GM21619 (cell line): ENCODE results near the gene RNF183.

ENCODE experiments used
- ATAC-seq: cut with Tn5 transposase; IDR thresholded peaks from one replicate; pipeline ENCODE4 v1.9.1; 2021; ENCODE audit not compliant: unreplicated experiment

RNF183 gene

GRCh38 chr9:113302792-113303418 lies at the start of gene RNF183:
TSS of gene RNF183 (minus strand) at chr9:113303376. CDS start at chr9:113298184, 5,192 bp downstream.
- ATAC-seq = no peak

GRCh38 chr9:113352411-113352810 lies 49.2 kb upstream of the RNF183 start:
- ATAC-seq = no peak

GRCh38 chr9:113352006-113352405 lies 48.8 kb upstream of the RNF183 start:
- no peak for ATAC-seq

GRCh38 chr9:113350937-113351336 lies 47.8 kb upstream of the RNF183 start:
- ATAC-seq = no peak

GRCh38 chr9:113350107-113350661 lies 47.0 kb upstream of the RNF183 start:
- no peak for ATAC-seq

GRCh38 chr9:113349445-113350094 lies 46.4 kb upstream of the RNF183 start, which contains the start of gene BSPRY:
TSS of gene BSPRY (plus strand) at chr9:113349541. CDS start at chr9:113349580, 39 bp downstream.
- ATAC-seq = no peak

GRCh38 chr9:113349066-113349444 lies 45.9 kb upstream of the RNF183 start:
- no peak for ATAC-seq

- no peak for ATAC-seq
These were observed 45.3 kb upstream of the RNF183 start for GRCh38 chr9:113348437-113348836.

GRCh38 chr9:113345671-113346070 lies 42.5 kb upstream of the RNF183 start:
- ATAC-seq = no peak

- ATAC-seq = no peak
These were observed 42.0 kb upstream of the RNF183 start for GRCh38 chr9:113345190-113345589.

GRCh38 chr9:113343732-113344231 lies 40.6 kb upstream of the RNF183 start:
- ATAC-seq = no peak

GRCh38 chr9:113341712-113342410 lies 38.7 kb upstream of the RNF183 start:
- no peak for ATAC-seq

GRCh38 chr9:113340011-113340699 lies 37.0 kb upstream of the RNF183 start, which contains the start of gene WDR31:
TSS of gene WDR31 (minus strand) at chr9:113340275. CDS start at chr9:113332022, 8,253 bp downstream.
- peak; percentile 99 for ATAC-seq

- ATAC-seq = no peak
These were observed 34.5 kb upstream of the RNF183 start for GRCh38 chr9:113337714-113338113.

- no peak for ATAC-seq
These were observed 28.6 kb upstream of the RNF183 start for GRCh38 chr9:113331780-113332179.

- ATAC-seq = no peak
These were observed 25.0 kb upstream of the RNF183 start for GRCh38 chr9:113328045-113328782.

- ATAC-seq = no peak
These were observed 23.1 kb upstream of the RNF183 start for GRCh38 chr9:113326230-113326629.

GRCh38 chr9:113322671-113323070 lies 19.5 kb upstream of the RNF183 start:
- ATAC-seq = no peak

- no peak for ATAC-seq
These were observed 16.9 kb upstream of the RNF183 start for GRCh38 chr9:113320051-113320450.

GRCh38 chr9:113319054-113319453 lies 15.9 kb upstream of the RNF183 start:
- ATAC-seq = no peak
